Pancreas (tissue), 10 donors: ENCODE data around the gene ZFR2. TPM values are rescaled to one million over a fixed set of nuclear protein-coding genes. Genes with fewer than 3 reads are reported as not detected.

ENCODE experiments used
- ATAC-seq, 4 donors: fragments of 200-7000 bp; cut with Tn5 transposase; one replicate each; pipeline versions ENCODE4 v1.8.0 to v1.9.1; 2020; ENCODE audit warnings: mild to moderate bottlenecking in 4 of 4, moderate library complexity in 4 of 4
- DNase-seq, 6 donors: peaks; one replicate each; pipeline ENCODE4 v3.0.0-alpha.2; 2020
- FAIRE-seq: peaks from 2 replicates; lab custom pipeline; 2012; peaks lifted over from hg19 to GRCh38; lab: Jason Lieb, UNC
- H3K27ac ChIP-seq, 4 donors: fragments of 200-600 bp; sonication (generic); 1 replicate in 3 of 4; 2 replicates in 1 of 4; pipeline versions ENCODE4 v1.5.0 to v1.8.0; 2020
- H3K27me3 ChIP-seq, 4 donors: fragments of 200-600 bp; one replicate each; pipeline ENCODE4 v1.8.0; 2021
- H3K36me3 ChIP-seq, 3 donors: fragments of 200-600 bp; sonication (generic) in 1 of 3; one replicate each; pipeline versions ENCODE4 v1.5.0 to v1.8.0; 2020 to 2021
- H3K4me1 ChIP-seq, 3 donors: fragments of 200-600 bp; one replicate each; pipeline ENCODE4 v1.8.0; 2021
- H3K4me3 ChIP-seq, 4 donors: fragments of 200-600 bp; sonication (generic) in 2 of 4; one replicate each; pipeline versions ENCODE4 v1.5.0 to v1.8.0; 2020 to 2021
- H3K9me3 ChIP-seq, 4 donors: fragments of 200-600 bp; one replicate each; pipeline ENCODE4 v1.8.0; 2021
- WGBS, 2 donors: extraction: QIAGEN DNeasy Blood & Tissue Kit; methylation state at CpG; one replicate each; pipeline ENCODE4 v1.1.7; 2013; 5-methylcytosine and 5-hydroxymethylcytosine counted together
- intact Hi-C, 3 donors: fragments of 100-400 bp; cut with DNase I; formaldehyde crosslinking; loops; one replicate each; pipeline versions ENCODE4 v1.11.1 to v1.14.2; 2022
- polyA plus RNA-seq, 2 donors: library from polyadenylated mRNA; stranded (reverse); fragments of 200-250 nt; gene quantifications; one replicate each; pipeline ENCODE4 v1.2.3, GENCODE V29; 2013
- total RNA-seq, 6 donors: library from RNA; stranded (reverse); fragmentation: NEBNext Ultra II Directional in 4 of 6; extraction: Animal tissue kit (Norgen Biotek cat#: 25700) in 4 of 6; gene quantifications; one replicate each; pipeline versions ENCODE4 v1.2.1 to v1.2.4, GENCODE V29; 2021 to 2023
- TF ChIP-seq, protein P1 (sequence below), 4 donors: fragments of 200-600 bp; sonication (generic) in 3 of 4; IDR thresholded peaks; one replicate each; pipeline versions ENCODE4 v1.5.0 to v1.8.0; 2021; ENCODE audit warnings: antibody characterized with exemption in 4 of 4
- donor health status: healthy with polysubstance abuse.
- donor health status: DM: no; HTN: no; CAD: no; lungs with moderate emphysema.
- donor health status: DM: no; HTN: no; CAD: no.
- donor health status: control.
- donor health status: control.
- donor health status: Bipolar disorder and iron deficiency.
- donor health status: DM: yes; HTN: yes; CAD: no.
- donor health status: DM: no; HTN: no; CAD: no.
- donor health status: DM: no; HTN: no; CAD: no.
- donor health status: DM: yes; HTN: yes; CAD: no.

Gene ZFR2
- total and polyA plus RNA-seq, 8 donors: 0.06 to 3.1 (median 0.34) TPM; not detected in 2

DNA sequence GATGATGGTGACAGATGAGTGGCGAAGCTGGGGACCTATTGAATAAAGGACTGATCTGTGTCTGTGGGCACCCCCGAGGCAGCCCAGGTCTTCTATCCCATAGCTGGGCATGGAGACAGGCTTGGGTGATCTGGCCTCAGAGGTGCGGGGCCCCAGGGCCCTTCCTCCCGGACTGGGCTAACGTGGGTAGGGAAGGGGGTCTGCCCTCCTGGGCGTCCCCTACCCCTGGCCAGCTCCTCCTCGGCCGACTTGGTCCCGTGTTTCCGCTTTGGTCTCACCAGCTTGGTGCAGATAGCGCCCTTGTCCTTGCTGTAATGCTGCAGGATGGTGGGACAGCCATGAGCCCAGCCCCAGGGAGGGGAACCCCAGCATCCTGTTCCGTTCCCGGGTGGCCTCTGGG, 85.9 kb downstream of the ZFR2 start:
- FAIRE-seq (no peak), DNase-seq (no peak), ATAC-seq (no peak)
- H3K9me3 ChIP-seq: peaks cover 0 to 4% (median 0%) of the 10 kb centered on the region in 4 donors
- 87 to 90% methylated on average over 12 to 13 of the region's 13 CpGs for WGBS, 2 donors
- TF ChIP-seq, protein P1, sequence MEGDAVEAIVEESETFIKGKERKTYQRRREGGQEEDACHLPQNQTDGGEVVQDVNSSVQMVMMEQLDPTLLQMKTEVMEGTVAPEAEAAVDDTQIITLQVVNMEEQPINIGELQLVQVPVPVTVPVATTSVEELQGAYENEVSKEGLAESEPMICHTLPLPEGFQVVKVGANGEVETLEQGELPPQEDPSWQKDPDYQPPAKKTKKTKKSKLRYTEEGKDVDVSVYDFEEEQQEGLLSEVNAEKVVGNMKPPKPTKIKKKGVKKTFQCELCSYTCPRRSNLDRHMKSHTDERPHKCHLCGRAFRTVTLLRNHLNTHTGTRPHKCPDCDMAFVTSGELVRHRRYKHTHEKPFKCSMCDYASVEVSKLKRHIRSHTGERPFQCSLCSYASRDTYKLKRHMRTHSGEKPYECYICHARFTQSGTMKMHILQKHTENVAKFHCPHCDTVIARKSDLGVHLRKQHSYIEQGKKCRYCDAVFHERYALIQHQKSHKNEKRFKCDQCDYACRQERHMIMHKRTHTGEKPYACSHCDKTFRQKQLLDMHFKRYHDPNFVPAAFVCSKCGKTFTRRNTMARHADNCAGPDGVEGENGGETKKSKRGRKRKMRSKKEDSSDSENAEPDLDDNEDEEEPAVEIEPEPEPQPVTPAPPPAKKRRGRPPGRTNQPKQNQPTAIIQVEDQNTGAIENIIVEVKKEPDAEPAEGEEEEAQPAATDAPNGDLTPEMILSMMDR (IDR thresholded peaks at IDR 0.05): no peak
- intact Hi-C loops: no loop called here
- H3K36me3 ChIP-seq: no peaks in the 10 kb centered on the region
- H3K4me1 ChIP-seq: no peaks in the 10 kb centered on the region
- no peaks in the 10 kb centered on the region for H3K27me3 ChIP-seq
- no peak overlapping the region for H3K4me3 ChIP-seq
- H3K27ac ChIP-seq: no peak overlapping the region

DNA sequence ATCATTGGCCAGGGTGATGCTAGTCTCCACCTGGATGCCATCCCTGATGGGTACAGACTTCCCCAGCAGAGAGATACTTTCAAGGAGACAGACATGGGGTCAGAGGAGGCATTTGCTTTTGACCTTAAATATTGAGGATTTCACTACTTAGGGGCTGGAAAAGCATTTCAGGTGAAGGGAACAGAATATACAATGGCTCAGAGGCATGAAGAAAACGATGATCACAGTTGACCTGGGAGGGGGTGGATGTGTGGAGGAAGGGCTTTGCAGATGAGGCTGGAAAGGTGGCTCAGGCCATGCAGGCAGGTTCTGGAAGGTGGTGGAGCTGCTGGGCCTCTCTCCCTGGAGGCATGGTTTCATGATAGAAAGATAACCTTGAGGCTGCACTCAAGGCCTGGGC, 86.5 kb downstream of the ZFR2 start:
- DNase-seq: no peak
- TF ChIP-seq, protein P1 (IDR thresholded peaks at IDR 0.05): no peak
- intact Hi-C loops: no loop called here
- H3K36me3 ChIP-seq: no peaks in the 10 kb centered on the region
- no peak overlapping the region for H3K4me3 ChIP-seq
- no peak overlapping the region for H3K27ac ChIP-seq
- no peaks in the 10 kb centered on the region for H3K4me1 ChIP-seq
- no peak for FAIRE-seq
- 93 to 100% methylated on average over 1 of the region's 1 CpG for WGBS, 2 donors
- H3K27me3 ChIP-seq: no peaks in the 10 kb centered on the region
- no peak for ATAC-seq
- peaks cover 0 to 4% (median 0%) of the 10 kb centered on the region in 4 donors for H3K9me3 ChIP-seq

DNA sequence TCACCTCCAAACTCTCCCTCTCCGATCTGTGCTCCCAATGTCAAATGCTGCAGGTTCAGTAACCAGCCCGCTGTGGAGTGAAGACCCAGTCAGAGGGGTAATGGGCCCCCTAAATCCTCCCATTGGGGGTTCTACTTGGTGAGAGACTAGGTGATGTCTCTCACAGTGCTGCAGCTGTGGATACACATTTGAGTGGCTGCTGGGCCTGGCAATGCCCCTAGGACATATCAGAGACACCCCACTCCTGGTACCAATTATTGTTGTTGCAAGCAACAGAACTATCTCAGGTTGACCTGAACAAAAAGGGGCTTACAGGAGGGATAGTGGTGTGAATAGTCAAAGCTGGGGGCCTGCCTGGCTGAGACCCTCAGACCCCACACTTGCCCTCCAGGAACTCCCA, 87.2 kb downstream of the ZFR2 start:
- TF ChIP-seq, protein P1 (IDR thresholded peaks at IDR 0.05): no peak
- WGBS, 2 donors: 98% methylated on average over 2 of the region's 2 CpGs
- ATAC-seq (no peak), FAIRE-seq (no peak), DNase-seq (no peak)
- H3K9me3 ChIP-seq: peaks cover 0 to 4% (median 0%) of the 10 kb centered on the region in 4 donors
- no peaks in the 10 kb centered on the region for H3K36me3 ChIP-seq
- H3K27me3 ChIP-seq: no peaks in the 10 kb centered on the region
- no peaks in the 10 kb centered on the region for H3K4me1 ChIP-seq
- intact Hi-C loops: no loop called here
- no peak overlapping the region for H3K4me3 ChIP-seq
- no peak overlapping the region for H3K27ac ChIP-seq

DNA sequence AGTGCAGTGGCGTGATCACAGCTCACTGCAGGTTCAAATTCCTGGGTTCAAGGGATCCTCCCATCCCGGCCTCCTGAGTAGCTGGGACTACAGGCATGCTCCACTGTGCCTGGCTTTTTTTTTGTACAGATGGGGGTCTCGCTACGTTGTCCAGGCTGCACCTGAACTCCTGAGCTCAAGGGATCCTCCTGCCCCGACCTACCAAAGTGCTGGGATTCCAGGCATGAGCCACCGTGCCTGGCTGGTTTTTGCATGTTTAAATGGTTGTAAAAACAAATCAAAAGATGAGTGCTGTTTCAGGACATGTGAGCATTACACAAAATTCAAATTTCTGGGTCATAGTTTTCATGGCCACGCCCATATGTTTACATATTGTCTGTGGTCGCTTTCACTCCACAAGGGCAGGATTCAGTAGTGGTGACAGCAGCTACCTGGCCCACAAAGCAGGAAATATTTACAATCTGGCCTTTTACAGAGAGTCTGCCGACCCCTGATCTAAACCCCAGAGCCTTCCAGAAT, 88.0 kb downstream of the ZFR2 start:
- H3K4me1 ChIP-seq: no peaks in the 10 kb centered on the region
- H3K27ac ChIP-seq: no peak overlapping the region
- H3K27me3 ChIP-seq: no peaks in the 10 kb centered on the region
- 87 to 92% methylated on average over 9 of the region's 9 CpGs for WGBS, 2 donors
- peaks cover 0 to 4% (median 0%) of the 10 kb centered on the region in 4 donors for H3K9me3 ChIP-seq
- TF ChIP-seq, protein P1 (IDR thresholded peaks at IDR 0.05): no peak
- no peak for ATAC-seq
- no peak overlapping the region for H3K4me3 ChIP-seq
- FAIRE-seq: no peak
- intact Hi-C loops: no loop called here
- DNase-seq: no peak
- H3K36me3 ChIP-seq: no peaks in the 10 kb centered on the region

DNA sequence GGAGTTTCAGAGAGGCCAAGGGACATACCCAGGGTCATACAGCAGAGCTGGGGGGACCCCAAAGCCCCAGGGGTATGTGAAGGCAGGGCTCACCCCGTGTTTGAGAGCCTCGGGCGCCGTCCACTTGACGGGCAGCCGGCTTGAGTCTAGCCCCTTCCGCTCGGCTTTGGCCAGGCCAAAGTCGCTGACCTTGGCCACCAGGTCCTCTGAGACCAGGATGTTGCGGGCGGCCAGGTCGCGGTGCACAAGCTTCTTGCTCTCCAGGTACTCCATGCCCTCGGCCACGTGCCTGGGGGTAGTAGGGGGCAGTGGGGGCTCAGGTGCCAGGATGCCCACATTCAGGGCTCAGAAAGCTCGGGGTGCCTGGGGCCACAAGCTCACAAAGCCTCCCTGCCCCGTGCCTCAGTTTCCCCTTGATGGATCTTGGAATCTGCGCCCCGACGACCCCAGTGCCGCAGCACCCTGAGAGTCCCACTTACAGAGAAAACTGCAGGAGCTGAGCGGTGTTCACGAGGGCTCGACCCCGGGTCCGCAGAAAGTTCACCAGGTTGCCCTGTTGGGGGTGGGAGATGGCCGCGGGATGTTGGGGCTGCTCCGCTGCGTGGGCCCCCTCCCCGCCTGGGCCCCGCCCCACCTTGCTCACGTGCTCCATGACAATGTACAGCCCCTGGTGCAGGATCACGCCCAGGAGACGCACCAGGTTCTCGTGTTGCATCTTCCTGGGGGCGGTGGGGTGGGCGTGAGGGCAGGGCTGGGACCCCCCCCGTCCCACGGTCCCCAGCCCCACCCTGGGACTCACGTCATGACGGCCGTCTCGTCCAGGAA, 89.7 kb downstream of the ZFR2 start:
- Histone ChIP-seq H3K9me3 (peaks cover 0 to 4% (median 0%) of the 10 kb centered on the region in 4 donors), H3K4me1 (no peaks in the 10 kb centered on the region), H3K27ac (no peak overlapping the region), H3K27me3 (no peaks in the 10 kb centered on the region), H3K36me3 (no peaks in the 10 kb centered on the region), H3K4me3 (no peak overlapping the region)
- FAIRE-seq: no peak
- ATAC-seq: no peak
- TF ChIP-seq, protein P1 (IDR thresholded peaks at IDR 0.05): no peak
- intact Hi-C loops: no loop called here
- 60 to 67% methylated on average over 42 to 44 of the region's 44 CpGs for WGBS, 2 donors
- DNase-seq: peak in 1 of 6 donors; percentile 69
